Measurements from ENCODE around the gene SAPCD2. TPM values are rescaled to one million over a fixed set of nuclear protein-coding genes. Genes with fewer than 3 reads are reported as not detected.

Gene SAPCD2
- total RNA-seq, 2 experiments from 2014 or later, result 13.5 to 13.7 TPM

DNA sequence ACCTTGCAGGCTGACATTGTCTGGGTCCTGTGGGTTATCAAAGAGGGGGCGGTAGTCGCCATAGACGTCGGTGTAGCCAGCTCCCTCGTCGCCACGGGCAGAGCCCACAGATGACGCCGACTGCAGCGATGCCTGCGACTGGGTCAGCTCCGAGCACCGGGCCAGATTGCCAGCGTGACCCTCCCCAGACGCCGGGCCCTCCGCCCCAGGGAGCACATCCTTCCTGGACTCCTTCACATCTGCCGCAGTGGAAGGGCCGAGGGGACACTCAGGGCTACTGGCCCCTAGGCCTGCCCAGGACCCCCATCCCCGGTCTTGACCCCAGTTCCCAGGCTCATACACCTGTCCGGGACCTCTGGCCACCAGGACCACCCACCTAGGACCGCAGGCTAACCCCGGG, 56.2 kb downstream of the SAPCD2 start:
- no peaks in the 10 kb centered on the region for H3K36me3 Mint-ChIP-seq (ENCODE audit: low read depth)
- no peak overlapping the region for H3K27ac Mint-ChIP-seq
- ATAC-seq, result no peak
- H3K9me3 Mint-ChIP-seq, result no peaks in the 10 kb centered on the region
- TF ChIP-seq, protein P1, sequence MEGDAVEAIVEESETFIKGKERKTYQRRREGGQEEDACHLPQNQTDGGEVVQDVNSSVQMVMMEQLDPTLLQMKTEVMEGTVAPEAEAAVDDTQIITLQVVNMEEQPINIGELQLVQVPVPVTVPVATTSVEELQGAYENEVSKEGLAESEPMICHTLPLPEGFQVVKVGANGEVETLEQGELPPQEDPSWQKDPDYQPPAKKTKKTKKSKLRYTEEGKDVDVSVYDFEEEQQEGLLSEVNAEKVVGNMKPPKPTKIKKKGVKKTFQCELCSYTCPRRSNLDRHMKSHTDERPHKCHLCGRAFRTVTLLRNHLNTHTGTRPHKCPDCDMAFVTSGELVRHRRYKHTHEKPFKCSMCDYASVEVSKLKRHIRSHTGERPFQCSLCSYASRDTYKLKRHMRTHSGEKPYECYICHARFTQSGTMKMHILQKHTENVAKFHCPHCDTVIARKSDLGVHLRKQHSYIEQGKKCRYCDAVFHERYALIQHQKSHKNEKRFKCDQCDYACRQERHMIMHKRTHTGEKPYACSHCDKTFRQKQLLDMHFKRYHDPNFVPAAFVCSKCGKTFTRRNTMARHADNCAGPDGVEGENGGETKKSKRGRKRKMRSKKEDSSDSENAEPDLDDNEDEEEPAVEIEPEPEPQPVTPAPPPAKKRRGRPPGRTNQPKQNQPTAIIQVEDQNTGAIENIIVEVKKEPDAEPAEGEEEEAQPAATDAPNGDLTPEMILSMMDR (IDR thresholded peaks at IDR 0.05), result no peak
- ChIA-PET POLR2A (interaction anchor here (1.0 kb wide), 1 partner anchor 20 kb away, joined by 3 read pairs; no protein-coding TSS in a partner anchor), CTCF (no interaction called here)
- H3K4me3 Mint-ChIP-seq, result no peak overlapping the region
- no peaks in the 10 kb centered on the region for H3K4me1 Mint-ChIP-seq (ENCODE audit: low read depth)
- intact Hi-C loops (cut with micrococcal nuclease), result no loop called here
- H3K27me3 Mint-ChIP-seq, result no peaks in the 10 kb centered on the region
- no peak for DNase-seq

DNA sequence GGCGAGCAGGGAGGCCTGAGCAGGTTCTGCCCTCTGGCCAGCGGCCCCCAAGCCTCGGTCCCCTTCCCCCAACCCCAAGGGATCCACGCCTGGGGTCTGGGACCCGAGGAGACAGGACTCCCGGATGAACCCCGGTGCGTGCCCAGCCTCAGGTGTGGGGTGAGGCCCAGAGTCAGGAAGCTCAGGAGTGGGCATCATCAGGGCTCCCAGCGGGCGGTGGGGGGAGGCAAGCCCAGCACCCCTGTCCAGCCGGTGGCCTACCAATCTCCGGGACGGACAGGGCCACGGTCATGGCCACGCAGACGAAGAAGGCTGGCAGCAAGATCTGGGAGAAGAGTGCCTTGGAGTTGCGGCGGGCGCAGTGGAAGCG, 56.8 kb downstream of the SAPCD2 start:
- POLR2A ChIA-PET, result interaction anchor here (1.0 kb wide), 1 partner anchor 21 kb away, joined by 3 read pairs; no protein-coding TSS in a partner anchor
- no peak overlapping the region for H3K4me3 Mint-ChIP-seq
- no peaks in the 10 kb centered on the region for H3K27me3 Mint-ChIP-seq
- CTCF ChIA-PET, result no interaction called here
- ATAC-seq (no peak), DNase-seq (no peak)
- H3K4me1 Mint-ChIP-seq (ENCODE audit: low read depth), result no peaks in the 10 kb centered on the region
- intact Hi-C loops (cut with micrococcal nuclease), result no loop called here
- no peak overlapping the region for H3K27ac Mint-ChIP-seq
- H3K9me3 Mint-ChIP-seq, result no peaks in the 10 kb centered on the region
- TF ChIP-seq, protein P1 (IDR thresholded peaks at IDR 0.05), result no peak
- H3K36me3 Mint-ChIP-seq (ENCODE audit: low read depth), result no peaks in the 10 kb centered on the region

DNA sequence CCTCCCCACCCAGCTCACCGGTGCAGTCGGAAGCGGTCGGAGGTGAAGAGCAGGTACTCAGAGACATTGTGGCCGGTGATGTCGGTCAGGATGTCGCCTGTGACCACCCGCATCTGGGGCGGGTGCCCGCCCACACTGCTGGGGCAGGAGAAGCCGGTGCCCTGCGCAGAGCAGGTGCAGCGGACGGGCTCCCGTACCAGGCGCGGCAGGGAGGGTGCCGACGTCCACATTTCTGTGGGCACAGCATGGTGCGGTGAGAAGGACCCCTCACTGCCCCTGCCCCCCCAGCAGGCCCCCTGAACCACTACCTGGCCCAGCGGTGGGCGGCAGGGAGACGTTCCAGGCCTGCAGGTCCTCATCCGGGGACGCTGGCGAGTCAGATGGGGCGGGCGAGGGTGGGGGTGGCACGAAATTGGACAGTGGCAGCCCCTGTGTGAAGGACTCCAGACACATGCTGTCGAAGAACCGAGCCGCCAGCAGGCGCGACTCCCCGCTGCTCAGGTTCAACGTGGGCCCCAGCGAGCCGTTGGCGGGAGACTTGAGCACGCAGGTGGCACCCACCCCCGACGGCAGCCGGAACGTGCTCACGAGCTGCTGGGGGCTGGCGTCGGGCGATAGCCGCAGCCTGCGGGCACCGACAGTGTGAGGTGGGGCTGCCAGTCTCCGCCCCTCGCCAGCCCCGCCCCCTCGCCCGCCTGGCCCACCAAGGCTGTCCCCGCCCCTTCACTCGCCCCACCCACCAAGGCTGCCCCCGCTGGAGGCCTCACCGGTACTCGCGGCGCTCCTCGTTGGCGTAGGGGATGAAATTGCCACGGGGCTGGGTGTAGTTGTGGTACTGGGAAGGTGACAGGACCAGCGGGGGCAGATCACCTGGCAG, 57.4 kb downstream of the SAPCD2 start:
- no peaks in the 10 kb centered on the region for H3K27me3 Mint-ChIP-seq
- H3K4me1 Mint-ChIP-seq (ENCODE audit: low read depth), result no peaks in the 10 kb centered on the region
- TF ChIP-seq, protein P1 (IDR thresholded peaks at IDR 0.05), result no peak
- no peak overlapping the region for H3K4me3 Mint-ChIP-seq
- H3K9me3 Mint-ChIP-seq, result no peaks in the 10 kb centered on the region
- CTCF ChIA-PET, result no interaction called here
- ATAC-seq (no peak), DNase-seq (no peak)
- H3K36me3 Mint-ChIP-seq (ENCODE audit: low read depth), result no peaks in the 10 kb centered on the region
- POLR2A ChIA-PET, result interaction anchor here (1.0 kb wide), 1 partner anchor 22 kb away, joined by 3 read pairs; no protein-coding TSS in a partner anchor
- no peak overlapping the region for H3K27ac Mint-ChIP-seq
- intact Hi-C loops (cut with micrococcal nuclease), result no loop called here

Other genes starting within 250 kb of the SAPCD2 start
- gene AJM1, start 228.1 kb downstream of the SAPCD2 start, total RNA-seq, result 1 to 10 TPM; 5.8 to 6.4 TPM
- gene PHPT1, start 221.1 kb downstream of the SAPCD2 start, total RNA-seq, result 100 to 1,000 TPM; 123 to 124 TPM
- 10 to 100 TPM; 18.5 to 19.1 TPM for gene MAMDC4, start 218.2 kb downstream of the SAPCD2 start, total RNA-seq
- gene EDF1, start 204.2 kb downstream of the SAPCD2 start, total RNA-seq, result 100 to 1,000 TPM; 254 to 270 TPM
- gene TRAF2, start 184.0 kb downstream of the SAPCD2 start, total RNA-seq, result 10 to 100 TPM; 34.8 to 40.5 TPM
- 10 to 100 TPM; 53.4 to 54.0 TPM for gene FBXW5, start 125.8 kb downstream of the SAPCD2 start, total RNA-seq
- gene C8G, start 125.3 kb downstream of the SAPCD2 start, total RNA-seq, result under 1 TPM in 1 of 2 experiments, not detected in 1; 0.83 TPM
- gene LCN12, start 118.3 kb downstream of the SAPCD2 start, total RNA-seq, result 1 to 10 TPM; 1.3 to 2.1 TPM
- not detected for gene PTGDS, start 93.1 kb downstream of the SAPCD2 start, total RNA-seq
- not detected for gene LCNL1, start 87.6 kb downstream of the SAPCD2 start, total RNA-seq
- 10 to 100 TPM; 60.5 to 61.8 TPM for gene PAXX, start 78.1 kb downstream of the SAPCD2 start, total RNA-seq
- gene CLIC3, start 74.0 kb downstream of the SAPCD2 start, total RNA-seq, result not detected
- gene ABCA2, start 42.3 kb downstream of the SAPCD2 start, total RNA-seq, result 10 to 100 TPM; 11.8 to 16.2 TPM
- gene FUT7, start 38.5 kb downstream of the SAPCD2 start, total RNA-seq, result under 1 TPM in 1 of 2 experiments, not detected in 1; 0.09 TPM
- gene NPDC1, start 24.4 kb downstream of the SAPCD2 start, total RNA-seq, result 10 to 100 TPM; 18.2 to 21.2 TPM
- gene ENTPD2, start 16.5 kb downstream of the SAPCD2 start, total RNA-seq, result not detected
- gene UAP1L1, start 7.0 kb upstream of the SAPCD2 start, total RNA-seq, result 10 to 100 TPM; 49.8 to 50.1 TPM
- 10 to 100 TPM; 31.1 to 33.2 TPM for gene MAN1B1, start 16.4 kb upstream of the SAPCD2 start, total RNA-seq
- gene DPP7, start 44.2 kb upstream of the SAPCD2 start, total RNA-seq, result 100 to 1,000 TPM; 222 to 227 TPM
- gene GRIN1, start 68.6 kb upstream of the SAPCD2 start, total RNA-seq, result not detected
- gene LRRC26, start 99.5 kb upstream of the SAPCD2 start, total RNA-seq, result not detected
- not detected for gene TMEM210, start 101.5 kb upstream of the SAPCD2 start, total RNA-seq
- gene ANAPC2, start 118.0 kb upstream of the SAPCD2 start, total RNA-seq, result 10 to 100 TPM; 38.6 to 39.6 TPM
- gene SSNA1, start 118.1 kb upstream of the SAPCD2 start, total RNA-seq, result 10 to 100 TPM; 53.3 to 58.4 TPM
- gene TPRN, start 130.2 kb upstream of the SAPCD2 start, total RNA-seq, result 1 to 10 TPM; 5.7 to 6.6 TPM
- 10 to 100 TPM; 29.4 to 29.9 TPM for gene TMEM203, start 135.1 kb upstream of the SAPCD2 start, total RNA-seq
- 10 to 100 TPM; 29.5 to 30.7 TPM for gene NDOR1, start 135.1 kb upstream of the SAPCD2 start, total RNA-seq
- gene RNF208, start 151.7 kb upstream of the SAPCD2 start, total RNA-seq, result 10 to 100 TPM in 1 of 2 experiments, 1 to 10 TPM in 1; 8.0 to 10.4 TPM
- under 1 TPM in 1 of 2 experiments, not detected in 1; 0.34 TPM for gene CYSRT1, start 154.6 kb upstream of the SAPCD2 start, total RNA-seq
- gene RNF224, start 156.9 kb upstream of the SAPCD2 start, total RNA-seq, result not detected
- not detected for gene SLC34A3, start 160.3 kb upstream of the SAPCD2 start, total RNA-seq
- 100 to 1,000 TPM; 228 to 230 TPM for gene TUBB4B, start 170.7 kb upstream of the SAPCD2 start, total RNA-seq
- gene STPG3, start 180.7 kb upstream of the SAPCD2 start, total RNA-seq, result not detected
- gene NELFB, start 184.8 kb upstream of the SAPCD2 start, total RNA-seq, result 10 to 100 TPM; 50.9 to 54.3 TPM
- 1 to 10 TPM; 2.9 to 3.0 TPM for gene TOR4A, start 207.2 kb upstream of the SAPCD2 start, total RNA-seq
- gene NRARP, start 231.7 kb upstream of the SAPCD2 start, total RNA-seq, result 1 to 10 TPM; 3.3 to 4.4 TPM